ENCODE data around the gene NRG3. TPM values are rescaled to one million over a fixed set of nuclear protein-coding genes. Genes with fewer than 3 reads are reported as not detected.

NRG3 gene
- total and polyA plus RNA-seq, 3 donors from 2014 or later = 2.7 to 3.9 (median 2.7) TPM

DNA sequence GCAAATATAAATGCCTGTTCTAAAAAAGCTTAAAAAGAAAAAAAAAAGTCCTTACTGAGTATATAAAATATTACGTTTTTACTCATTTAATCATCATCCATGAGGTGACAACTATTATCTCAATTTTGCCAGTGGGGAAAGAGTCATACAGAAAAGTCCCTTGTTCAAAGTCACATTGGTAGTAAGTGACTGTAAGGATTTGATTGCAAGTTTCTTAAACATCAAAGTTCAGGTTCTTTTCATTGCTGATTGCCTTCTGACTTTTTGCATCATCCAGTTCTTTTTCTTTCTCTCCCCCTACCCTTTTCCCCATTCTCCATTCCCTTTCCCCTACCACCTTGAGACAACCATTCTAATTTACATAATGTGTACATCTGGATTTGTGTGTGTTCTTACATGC, 363.3 kb downstream of the NRG3 start:
- intact Hi-C loops (cut with DNase I; ENCODE audit: low total_unique reads) = no loop called here
- no peaks in the 10 kb centered on the region for H3K27me3 ChIP-seq

GRCh38 chr10:82240408-82240807, 365.4 kb downstream of the NRG3 start:
- Histone ChIP-seq H3K27me3 (no peaks in the 10 kb centered on the region), H3K27ac (no peak overlapping the region), H3K4me3 (no peak overlapping the region), H3K4me1 (no peaks in the 10 kb centered on the region), H3K36me3 (ENCODE audit: low read depth, missing control alignments) (no peaks in the 10 kb centered on the region), H3K9me3 (no peaks in the 10 kb centered on the region)
- DNase-seq = no peak
- no peak for TF ChIP-seq POLR2A (IDR thresholded peaks at IDR 0.05)
- TF ChIP-seq, protein P1, sequence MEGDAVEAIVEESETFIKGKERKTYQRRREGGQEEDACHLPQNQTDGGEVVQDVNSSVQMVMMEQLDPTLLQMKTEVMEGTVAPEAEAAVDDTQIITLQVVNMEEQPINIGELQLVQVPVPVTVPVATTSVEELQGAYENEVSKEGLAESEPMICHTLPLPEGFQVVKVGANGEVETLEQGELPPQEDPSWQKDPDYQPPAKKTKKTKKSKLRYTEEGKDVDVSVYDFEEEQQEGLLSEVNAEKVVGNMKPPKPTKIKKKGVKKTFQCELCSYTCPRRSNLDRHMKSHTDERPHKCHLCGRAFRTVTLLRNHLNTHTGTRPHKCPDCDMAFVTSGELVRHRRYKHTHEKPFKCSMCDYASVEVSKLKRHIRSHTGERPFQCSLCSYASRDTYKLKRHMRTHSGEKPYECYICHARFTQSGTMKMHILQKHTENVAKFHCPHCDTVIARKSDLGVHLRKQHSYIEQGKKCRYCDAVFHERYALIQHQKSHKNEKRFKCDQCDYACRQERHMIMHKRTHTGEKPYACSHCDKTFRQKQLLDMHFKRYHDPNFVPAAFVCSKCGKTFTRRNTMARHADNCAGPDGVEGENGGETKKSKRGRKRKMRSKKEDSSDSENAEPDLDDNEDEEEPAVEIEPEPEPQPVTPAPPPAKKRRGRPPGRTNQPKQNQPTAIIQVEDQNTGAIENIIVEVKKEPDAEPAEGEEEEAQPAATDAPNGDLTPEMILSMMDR (IDR thresholded peaks at IDR 0.05) = no peak
- intact Hi-C loops (cut with DNase I; ENCODE audit: low total_unique reads) = no loop called here
- 81 to 85% methylated on average over 3 of the region's 3 CpGs for WGBS, 2 donors

More for the DNA sequence above, 363.3 kb downstream of the NRG3 start:
- TF ChIP-seq POLR2A (IDR thresholded peaks at IDR 0.05) = no peak
- TF ChIP-seq, protein P1 (IDR thresholded peaks at IDR 0.05) = no peak
- no peaks in the 10 kb centered on the region for H3K4me1 ChIP-seq
- H3K9me3 ChIP-seq = no peaks in the 10 kb centered on the region
- H3K36me3 ChIP-seq (ENCODE audit: low read depth, missing control alignments) = no peaks in the 10 kb centered on the region
- no peak for DNase-seq
- no peak overlapping the region for H3K4me3 ChIP-seq
- H3K27ac ChIP-seq = no peak overlapping the region
- 80 to 83% methylated on average over 1 of the region's 1 CpG for WGBS, 2 donors

GRCh38 chr10:82242778-82243177, 367.8 kb downstream of the NRG3 start:
- intact Hi-C loops (cut with DNase I; ENCODE audit: low total_unique reads) = no loop called here
- DNase-seq = no peak
- H3K4me3 ChIP-seq = no peak overlapping the region
- H3K27me3 ChIP-seq = no peaks in the 10 kb centered on the region
- no peaks in the 10 kb centered on the region for H3K9me3 ChIP-seq
- 75 to 81% methylated on average over 2 of the region's 2 CpGs for WGBS, 2 donors
- no peaks in the 10 kb centered on the region for H3K4me1 ChIP-seq
- no peak for TF ChIP-seq POLR2A (IDR thresholded peaks at IDR 0.05)
- TF ChIP-seq, protein P1 (IDR thresholded peaks at IDR 0.05) = no peak
- no peaks in the 10 kb centered on the region for H3K36me3 ChIP-seq (ENCODE audit: low read depth, missing control alignments)
- no peak overlapping the region for H3K27ac ChIP-seq

- Histone ChIP-seq H3K27ac (no peak overlapping the region), H3K27me3 (no peaks in the 10 kb centered on the region), H3K4me1 (no peaks in the 10 kb centered on the region), H3K9me3 (no peaks in the 10 kb centered on the region), H3K4me3 (no peak overlapping the region), H3K36me3 (ENCODE audit: low read depth, missing control alignments) (no peaks in the 10 kb centered on the region)
- TF ChIP-seq, protein P1 (IDR thresholded peaks at IDR 0.05) = no peak
- TF ChIP-seq POLR2A (IDR thresholded peaks at IDR 0.05) = no peak
- 90 to 94% methylated on average over 2 of the region's 2 CpGs for WGBS, 2 donors
- intact Hi-C loops (cut with DNase I; ENCODE audit: low total_unique reads) = no loop called here
- no peak for DNase-seq
Measured at GRCh38 chr10:82245157-82245556, 370.2 kb downstream of the NRG3 start.

DNA sequence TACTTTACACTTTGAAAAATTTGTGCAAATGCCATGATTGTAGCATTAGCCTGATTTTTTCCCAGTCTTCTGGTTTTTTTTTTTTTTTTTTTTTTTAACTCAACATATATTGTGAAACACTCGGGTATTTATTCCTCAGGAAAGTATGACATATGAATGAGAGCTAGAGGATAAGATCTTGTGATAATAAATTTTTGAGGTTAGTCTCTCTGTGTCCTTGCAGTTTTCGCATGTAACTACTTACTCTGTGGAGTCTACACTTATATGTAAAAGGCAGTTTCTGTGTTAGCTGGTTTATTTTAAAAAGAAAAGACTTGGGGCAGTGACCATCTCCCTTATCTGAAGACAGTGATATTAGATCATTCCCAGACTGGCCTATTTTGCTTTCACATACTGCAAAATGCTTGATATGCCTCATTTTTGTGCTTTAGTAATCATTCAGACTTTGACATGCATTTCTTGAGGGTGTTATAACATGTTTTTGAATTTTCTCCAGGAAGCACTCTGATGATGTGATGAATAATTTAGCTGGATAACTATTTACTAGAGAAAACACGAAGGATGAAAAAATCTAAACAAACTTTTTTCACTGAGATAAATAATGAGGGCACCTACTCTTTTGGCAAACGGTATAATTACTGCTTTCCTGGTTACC, 371.0 kb downstream of the NRG3 start:
- no peak for DNase-seq
- no peak overlapping the region for H3K4me3 ChIP-seq
- intact Hi-C loops (cut with DNase I; ENCODE audit: low total_unique reads) = no loop called here

More for the DNA sequence above, 371.0 kb downstream of the NRG3 start:
- H3K36me3 ChIP-seq (ENCODE audit: low read depth, missing control alignments) = no peaks in the 10 kb centered on the region
- no peaks in the 10 kb centered on the region for H3K9me3 ChIP-seq
- TF ChIP-seq, protein P1 (IDR thresholded peaks at IDR 0.05) = no peak
- TF ChIP-seq POLR2A (IDR thresholded peaks at IDR 0.05) = no peak
- 81 to 90% methylated on average over 4 of the region's 4 CpGs for WGBS, 2 donors
- H3K27ac ChIP-seq = no peak overlapping the region
- H3K27me3 ChIP-seq = no peaks in the 10 kb centered on the region
- no peaks in the 10 kb centered on the region for H3K4me1 ChIP-seq

Measured in testis (tissue), 3 donors.